Measurements from ENCODE around the gene RSPRY1. TPM values are rescaled to one million over a fixed set of nuclear protein-coding genes. Genes with fewer than 3 reads are reported as not detected.

RSPRY1 gene
- polyA plus RNA-seq, 1 of the 3 experiments (the other 2 are of a cell fraction): 16.6 TPM

DNA sequence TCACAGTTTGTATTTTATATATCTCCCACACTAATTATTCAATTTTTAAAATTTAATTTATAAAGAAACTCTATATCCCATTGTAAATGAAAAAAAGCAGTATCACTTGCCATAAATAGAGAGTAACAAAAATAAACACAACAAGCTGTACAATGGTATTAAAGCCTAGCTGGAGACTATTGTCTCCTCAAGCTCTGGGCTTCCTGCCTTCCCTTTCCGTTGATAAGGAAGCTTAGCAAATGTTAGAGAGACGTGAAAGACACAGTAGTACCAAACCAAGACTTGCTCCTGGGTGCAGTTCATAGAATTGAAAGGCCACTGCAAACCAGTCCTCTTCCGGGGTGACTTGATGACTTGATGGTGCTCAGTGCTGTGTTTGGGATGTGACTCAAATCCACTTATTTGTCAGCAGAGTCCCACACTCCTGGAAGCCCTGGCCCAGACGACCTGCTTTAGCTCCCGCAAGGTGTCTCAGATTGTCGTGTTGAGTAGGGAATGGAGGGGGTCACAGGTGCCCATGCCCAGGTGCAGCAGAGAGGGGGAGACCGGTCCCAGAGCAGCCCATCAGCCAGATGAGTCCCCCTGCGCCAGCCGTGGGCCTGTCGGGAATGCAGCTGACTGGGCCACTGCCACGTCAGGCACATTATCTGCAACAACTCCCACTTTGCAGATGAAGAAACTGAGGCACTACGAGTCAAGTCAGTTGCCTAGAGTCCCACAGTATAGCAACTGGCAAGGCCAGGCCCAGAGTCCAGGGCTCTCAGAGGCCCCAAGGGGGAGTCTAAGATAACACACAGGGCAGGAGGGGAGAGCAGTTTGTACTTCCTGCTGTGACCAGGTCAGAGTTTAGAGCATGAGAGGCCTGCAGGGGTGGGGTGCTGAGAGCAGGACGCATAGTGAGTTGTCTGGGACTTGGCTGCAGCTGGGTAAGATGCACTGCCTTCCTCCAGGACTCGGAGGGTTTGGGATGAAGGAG, 40.8 kb upstream of the RSPRY1 start (continued):
- TF ChIP-seq, protein P1, sequence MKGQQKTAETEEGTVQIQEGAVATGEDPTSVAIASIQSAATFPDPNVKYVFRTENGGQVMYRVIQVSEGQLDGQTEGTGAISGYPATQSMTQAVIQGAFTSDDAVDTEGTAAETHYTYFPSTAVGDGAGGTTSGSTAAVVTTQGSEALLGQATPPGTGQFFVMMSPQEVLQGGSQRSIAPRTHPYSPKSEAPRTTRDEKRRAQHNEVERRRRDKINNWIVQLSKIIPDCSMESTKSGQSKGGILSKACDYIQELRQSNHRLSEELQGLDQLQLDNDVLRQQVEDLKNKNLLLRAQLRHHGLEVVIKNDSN (IDR thresholded peaks at IDR 0.05; ENCODE audit: borderline replicate concordance, low read depth): no peak

DNA sequence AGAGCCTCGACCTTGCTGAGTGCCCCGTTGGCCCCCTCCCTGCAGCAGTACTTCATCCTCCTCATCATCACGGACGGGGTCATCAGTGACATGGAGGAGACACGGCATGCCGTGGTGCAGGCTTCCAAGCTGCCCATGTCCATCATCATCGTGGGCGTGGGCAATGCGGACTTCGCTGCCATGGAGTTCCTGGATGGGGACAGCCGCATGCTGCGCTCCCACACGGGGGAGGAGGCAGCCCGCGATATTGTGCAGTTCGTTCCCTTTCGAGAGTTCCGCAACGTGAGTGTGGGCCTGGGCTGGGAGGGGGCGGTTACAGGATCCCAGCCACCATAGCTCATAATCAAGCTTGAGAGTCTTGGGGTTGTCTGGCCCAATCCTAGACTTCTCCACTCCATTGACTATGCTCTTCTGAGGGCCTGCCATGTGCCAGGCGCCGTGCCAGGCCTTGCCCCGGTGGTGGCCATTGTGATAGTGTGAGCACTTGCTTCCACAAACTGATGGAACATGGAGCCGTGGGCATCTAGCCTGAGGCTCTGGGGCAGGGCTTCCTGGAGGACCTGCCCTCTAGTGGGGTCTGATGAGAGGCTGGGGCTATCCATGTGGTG, 40.0 kb upstream of the RSPRY1 start:
- Histone ChIP-seq H3K9me2 (no peaks in the 10 kb centered on the region), H2AFZ (ENCODE audit: low read depth) (no peak overlapping the region), H4K20me1 (ENCODE audit: insufficient read depth) (no peaks in the 10 kb centered on the region), H3K4me3 (ENCODE audit: low read depth in 2 of 2, low read length in 1 of 2) (no peak overlapping the region), H3K36me3 (replicated peaks in 1 of 2; ENCODE audit: control insufficient read depth in 1 of 2, insufficient read depth in 2 of 2, low read length in 1 of 2) (peaks cover 0 to 3% of the 10 kb centered on the region in 2 experiments), H3K9me3 (no peaks in the 10 kb centered on the region), H3K9ac (no peak overlapping the region), H3F3A (replicated peaks; ENCODE audit: insufficient read depth) (peaks cover 6% of the 10 kb centered on the region), H3K4me1 (ENCODE audit: control insufficient read depth in 1 of 2, insufficient read depth in 2 of 2, low read depth in 1 of 2, low read length in 1 of 2) (peaks cover 17 to 63% of the 10 kb centered on the region in 2 experiments; a peak in 3 of 4 replicates), H3K27ac (ENCODE audit: low read depth in 2 of 2, low read length in 1 of 2) (peak overlapping the region in 1 of 2 experiments; percentile 82; a peak in 1 of 4 replicates), H3K27me3 (ENCODE audit: insufficient read depth) (no peaks in the 10 kb centered on the region), H3K79me2 (ENCODE audit: insufficient read depth) (no peaks in the 10 kb centered on the region), H3K4me2 (no peak overlapping the region)
- POLR2A ChIA-PET: no interaction called here
- WGBS (ENCODE audit: low lambda C conversion rate): 92% methylated on average over 4 of the region's 24 CpGs
- CTCF ChIA-PET: interaction anchor here (2.1 kb wide), 1 partner anchor 53 kb away, joined by 7 read pairs; the partner anchor contains the start of gene CPNE2
- DNase-seq: no peak
- TF ChIP-seq MXI1 (IDR thresholded peaks at IDR 0.05; ENCODE audit: low read depth, low read length): no peak
- no peak for TF ChIP-seq SIN3A (IDR thresholded peaks at IDR 0.05; ENCODE audit: borderline replicate concordance, low read depth, low read length)
- no peak for TF ChIP-seq NRF1 (IDR thresholded peaks at IDR 0.05; ENCODE audit: low read depth, low read length)
- TF ChIP-seq POLR2AphosphoS5 (IDR thresholded peaks at IDR 0.05; ENCODE audit: low read depth, low read length): no peak
- TF ChIP-seq TCF12 (IDR thresholded peaks at IDR 0.05): no peak
- TF ChIP-seq, protein P2, sequence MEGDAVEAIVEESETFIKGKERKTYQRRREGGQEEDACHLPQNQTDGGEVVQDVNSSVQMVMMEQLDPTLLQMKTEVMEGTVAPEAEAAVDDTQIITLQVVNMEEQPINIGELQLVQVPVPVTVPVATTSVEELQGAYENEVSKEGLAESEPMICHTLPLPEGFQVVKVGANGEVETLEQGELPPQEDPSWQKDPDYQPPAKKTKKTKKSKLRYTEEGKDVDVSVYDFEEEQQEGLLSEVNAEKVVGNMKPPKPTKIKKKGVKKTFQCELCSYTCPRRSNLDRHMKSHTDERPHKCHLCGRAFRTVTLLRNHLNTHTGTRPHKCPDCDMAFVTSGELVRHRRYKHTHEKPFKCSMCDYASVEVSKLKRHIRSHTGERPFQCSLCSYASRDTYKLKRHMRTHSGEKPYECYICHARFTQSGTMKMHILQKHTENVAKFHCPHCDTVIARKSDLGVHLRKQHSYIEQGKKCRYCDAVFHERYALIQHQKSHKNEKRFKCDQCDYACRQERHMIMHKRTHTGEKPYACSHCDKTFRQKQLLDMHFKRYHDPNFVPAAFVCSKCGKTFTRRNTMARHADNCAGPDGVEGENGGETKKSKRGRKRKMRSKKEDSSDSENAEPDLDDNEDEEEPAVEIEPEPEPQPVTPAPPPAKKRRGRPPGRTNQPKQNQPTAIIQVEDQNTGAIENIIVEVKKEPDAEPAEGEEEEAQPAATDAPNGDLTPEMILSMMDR (IDR thresholded peaks at IDR 0.05): no peak
- TF ChIP-seq TEAD4 (IDR thresholded peaks at IDR 0.05; ENCODE audit: borderline replicate concordance, insufficient read depth): no peak
- no peak for TF ChIP-seq GATA2 (CRISPR knock-in tag; IDR thresholded peaks at IDR 0.05)
- no peak for TF ChIP-seq GABPA (IDR thresholded peaks at IDR 0.05; ENCODE audit: low read depth)
- TF ChIP-seq, protein P3, sequence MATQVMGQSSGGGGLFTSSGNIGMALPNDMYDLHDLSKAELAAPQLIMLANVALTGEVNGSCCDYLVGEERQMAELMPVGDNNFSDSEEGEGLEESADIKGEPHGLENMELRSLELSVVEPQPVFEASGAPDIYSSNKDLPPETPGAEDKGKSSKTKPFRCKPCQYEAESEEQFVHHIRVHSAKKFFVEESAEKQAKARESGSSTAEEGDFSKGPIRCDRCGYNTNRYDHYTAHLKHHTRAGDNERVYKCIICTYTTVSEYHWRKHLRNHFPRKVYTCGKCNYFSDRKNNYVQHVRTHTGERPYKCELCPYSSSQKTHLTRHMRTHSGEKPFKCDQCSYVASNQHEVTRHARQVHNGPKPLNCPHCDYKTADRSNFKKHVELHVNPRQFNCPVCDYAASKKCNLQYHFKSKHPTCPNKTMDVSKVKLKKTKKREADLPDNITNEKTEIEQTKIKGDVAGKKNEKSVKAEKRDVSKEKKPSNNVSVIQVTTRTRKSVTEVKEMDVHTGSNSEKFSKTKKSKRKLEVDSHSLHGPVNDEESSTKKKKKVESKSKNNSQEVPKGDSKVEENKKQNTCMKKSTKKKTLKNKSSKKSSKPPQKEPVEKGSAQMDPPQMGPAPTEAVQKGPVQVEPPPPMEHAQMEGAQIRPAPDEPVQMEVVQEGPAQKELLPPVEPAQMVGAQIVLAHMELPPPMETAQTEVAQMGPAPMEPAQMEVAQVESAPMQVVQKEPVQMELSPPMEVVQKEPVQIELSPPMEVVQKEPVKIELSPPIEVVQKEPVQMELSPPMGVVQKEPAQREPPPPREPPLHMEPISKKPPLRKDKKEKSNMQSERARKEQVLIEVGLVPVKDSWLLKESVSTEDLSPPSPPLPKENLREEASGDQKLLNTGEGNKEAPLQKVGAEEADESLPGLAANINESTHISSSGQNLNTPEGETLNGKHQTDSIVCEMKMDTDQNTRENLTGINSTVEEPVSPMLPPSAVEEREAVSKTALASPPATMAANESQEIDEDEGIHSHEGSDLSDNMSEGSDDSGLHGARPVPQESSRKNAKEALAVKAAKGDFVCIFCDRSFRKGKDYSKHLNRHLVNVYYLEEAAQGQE (IDR thresholded peaks at IDR 0.05; ENCODE audit: low read depth, low read length): no peak
- no peak for TF ChIP-seq TAF1 (IDR thresholded peaks at IDR 0.05; ENCODE audit: borderline replicate concordance, low read depth, low read length)
- TF ChIP-seq FOXJ3 (CRISPR knock-in tag; IDR thresholded peaks at IDR 0.05): no peak
- TF ChIP-seq, protein P4, sequence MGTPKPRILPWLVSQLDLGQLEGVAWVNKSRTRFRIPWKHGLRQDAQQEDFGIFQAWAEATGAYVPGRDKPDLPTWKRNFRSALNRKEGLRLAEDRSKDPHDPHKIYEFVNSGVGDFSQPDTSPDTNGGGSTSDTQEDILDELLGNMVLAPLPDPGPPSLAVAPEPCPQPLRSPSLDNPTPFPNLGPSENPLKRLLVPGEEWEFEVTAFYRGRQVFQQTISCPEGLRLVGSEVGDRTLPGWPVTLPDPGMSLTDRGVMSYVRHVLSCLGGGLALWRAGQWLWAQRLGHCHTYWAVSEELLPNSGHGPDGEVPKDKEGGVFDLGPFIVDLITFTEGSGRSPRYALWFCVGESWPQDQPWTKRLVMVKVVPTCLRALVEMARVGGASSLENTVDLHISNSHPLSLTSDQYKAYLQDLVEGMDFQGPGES (IDR thresholded peaks at IDR 0.05; ENCODE audit: low read depth, low read length): no peak
- TF ChIP-seq RXRA (IDR thresholded peaks at IDR 0.05; ENCODE audit: borderline replicate concordance, low read depth): no peak
- TF ChIP-seq SMC3 (IDR thresholded peaks at IDR 0.05; ENCODE audit: low read depth, low read length): no peak
- no peak for TF ChIP-seq ELF1 (IDR thresholded peaks at IDR 0.05)
- TF ChIP-seq, protein P5, sequence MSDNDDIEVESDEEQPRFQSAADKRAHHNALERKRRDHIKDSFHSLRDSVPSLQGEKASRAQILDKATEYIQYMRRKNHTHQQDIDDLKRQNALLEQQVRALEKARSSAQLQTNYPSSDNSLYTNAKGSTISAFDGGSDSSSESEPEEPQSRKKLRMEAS (IDR thresholded peaks at IDR 0.05; ENCODE audit: low read depth): no peak
- TF ChIP-seq EZH2phosphoT487 (IDR thresholded peaks at IDR 0.05; ENCODE audit: borderline replicate concordance, low read depth): no peak

Data from SK-N-SH (cell line).